Middle frontal gyrus (tissue), 1 donor: Measurements from ENCODE around the gene HEPH.
"Not testable (repeated sequence)": the region's sequence is repeated elsewhere in the genome, so short reads cannot be mapped to it uniquely, and the experiment has no call there.

Experiments
- DNase-seq: peaks from one replicate; pipeline ENCODE4 v3.0.0-alpha.2; 2015; ENCODE audit warnings: low spot score; ENCODE audit errors: extremely low spot score

Gene HEPH, protein sequence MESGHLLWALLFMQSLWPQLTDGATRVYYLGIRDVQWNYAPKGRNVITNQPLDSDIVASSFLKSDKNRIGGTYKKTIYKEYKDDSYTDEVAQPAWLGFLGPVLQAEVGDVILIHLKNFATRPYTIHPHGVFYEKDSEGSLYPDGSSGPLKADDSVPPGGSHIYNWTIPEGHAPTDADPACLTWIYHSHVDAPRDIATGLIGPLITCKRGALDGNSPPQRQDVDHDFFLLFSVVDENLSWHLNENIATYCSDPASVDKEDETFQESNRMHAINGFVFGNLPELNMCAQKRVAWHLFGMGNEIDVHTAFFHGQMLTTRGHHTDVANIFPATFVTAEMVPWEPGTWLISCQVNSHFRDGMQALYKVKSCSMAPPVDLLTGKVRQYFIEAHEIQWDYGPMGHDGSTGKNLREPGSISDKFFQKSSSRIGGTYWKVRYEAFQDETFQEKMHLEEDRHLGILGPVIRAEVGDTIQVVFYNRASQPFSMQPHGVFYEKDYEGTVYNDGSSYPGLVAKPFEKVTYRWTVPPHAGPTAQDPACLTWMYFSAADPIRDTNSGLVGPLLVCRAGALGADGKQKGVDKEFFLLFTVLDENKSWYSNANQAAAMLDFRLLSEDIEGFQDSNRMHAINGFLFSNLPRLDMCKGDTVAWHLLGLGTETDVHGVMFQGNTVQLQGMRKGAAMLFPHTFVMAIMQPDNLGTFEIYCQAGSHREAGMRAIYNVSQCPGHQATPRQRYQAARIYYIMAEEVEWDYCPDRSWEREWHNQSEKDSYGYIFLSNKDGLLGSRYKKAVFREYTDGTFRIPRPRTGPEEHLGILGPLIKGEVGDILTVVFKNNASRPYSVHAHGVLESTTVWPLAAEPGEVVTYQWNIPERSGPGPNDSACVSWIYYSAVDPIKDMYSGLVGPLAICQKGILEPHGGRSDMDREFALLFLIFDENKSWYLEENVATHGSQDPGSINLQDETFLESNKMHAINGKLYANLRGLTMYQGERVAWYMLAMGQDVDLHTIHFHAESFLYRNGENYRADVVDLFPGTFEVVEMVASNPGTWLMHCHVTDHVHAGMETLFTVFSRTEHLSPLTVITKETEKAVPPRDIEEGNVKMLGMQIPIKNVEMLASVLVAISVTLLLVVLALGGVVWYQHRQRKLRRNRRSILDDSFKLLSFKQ

DNA sequence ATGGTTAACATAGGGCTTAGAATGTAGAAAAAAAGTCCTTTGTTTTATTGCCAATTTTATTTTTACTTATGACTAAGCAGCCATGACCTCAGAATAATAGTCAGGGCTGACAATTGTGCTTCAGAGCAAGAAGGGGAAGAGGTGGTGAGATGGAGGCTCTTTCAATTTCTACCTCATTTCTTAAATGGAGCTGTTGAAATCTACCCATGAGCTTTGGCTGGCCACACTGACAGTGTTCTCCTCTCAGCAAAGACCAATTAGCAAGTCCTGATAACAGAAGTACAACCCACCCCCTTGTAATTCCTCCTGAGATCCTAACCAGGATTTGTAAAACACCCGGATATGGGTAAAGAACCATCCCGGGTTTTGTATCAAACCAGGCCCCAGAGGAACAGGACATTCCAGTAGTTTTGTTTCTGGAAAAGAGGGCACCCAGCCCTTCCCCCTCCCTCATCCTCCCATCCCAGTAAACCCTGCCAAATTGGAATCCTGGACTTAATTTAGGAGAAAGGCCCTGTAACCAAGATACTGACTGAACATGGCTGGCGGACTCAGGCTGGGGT, at the start of gene HEPH:
HEPH (plus strand) TSS at position 399 of the 563 bp plus-strand sequence. CDS start 6,324 bp downstream, outside the sequence.
- no peak for DNase-seq

DNA sequence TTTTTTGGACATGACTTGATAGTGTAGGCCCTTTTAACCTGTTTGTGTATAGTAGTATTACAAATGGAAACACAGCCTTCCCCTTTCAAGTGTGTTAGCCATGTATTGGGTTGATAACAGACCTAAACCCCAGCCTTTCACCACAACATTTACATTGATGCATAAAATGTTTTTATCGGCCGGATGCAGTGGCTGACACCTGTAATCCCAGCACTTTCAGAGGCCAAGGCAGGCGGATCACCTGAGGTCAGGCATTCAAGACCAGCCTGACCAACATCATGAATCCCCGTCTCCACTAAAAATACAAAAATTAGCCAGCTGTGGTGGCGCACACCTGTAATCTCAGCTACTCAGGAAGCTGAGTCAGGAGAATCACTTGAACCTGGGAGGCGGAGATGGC, 45.3 kb upstream of the HEPH start:
- DNase-seq: not testable (repeated sequence)

DNA sequence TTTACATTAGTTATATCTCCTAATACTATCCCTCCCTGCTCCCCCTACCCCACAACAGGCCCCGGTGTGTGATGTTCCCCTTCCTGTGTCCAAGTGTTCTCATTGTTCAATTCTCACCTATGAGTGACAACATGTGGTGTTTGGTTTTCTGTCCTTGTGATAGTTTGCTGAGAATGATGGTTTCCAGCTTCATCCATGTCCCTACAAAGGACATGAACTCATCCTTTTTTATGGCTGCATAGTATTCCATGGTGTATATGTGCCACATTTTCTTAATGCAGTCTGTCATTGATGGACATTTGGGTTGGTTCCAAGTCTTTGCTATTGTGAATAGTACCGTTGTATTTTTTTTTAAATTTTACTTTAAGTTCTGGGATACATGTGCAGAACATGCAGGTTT, 42.7 kb upstream of the HEPH start:
- DNase-seq: not testable (repeated sequence)

DNA sequence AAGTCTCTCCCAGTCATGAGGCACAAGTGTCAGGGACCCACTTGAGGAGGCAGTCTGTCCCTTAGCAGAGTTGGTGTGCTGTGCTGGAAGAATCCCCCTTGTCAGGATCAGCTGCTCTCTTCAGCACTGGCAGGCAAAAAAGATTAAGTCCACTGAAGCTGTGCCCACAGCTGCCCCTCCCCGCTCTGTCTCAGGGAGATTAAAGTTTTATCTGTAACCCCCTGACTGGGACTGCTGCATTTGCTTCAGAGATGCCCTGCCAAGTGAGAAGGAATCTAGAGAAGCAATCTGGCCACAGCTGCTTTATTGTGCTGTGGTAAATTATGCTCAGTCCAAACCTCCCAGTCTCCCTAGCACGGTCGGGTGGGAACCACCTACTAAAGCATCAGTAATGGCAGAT, 37.4 kb upstream of the HEPH start:
- no peak for DNase-seq

DNA sequence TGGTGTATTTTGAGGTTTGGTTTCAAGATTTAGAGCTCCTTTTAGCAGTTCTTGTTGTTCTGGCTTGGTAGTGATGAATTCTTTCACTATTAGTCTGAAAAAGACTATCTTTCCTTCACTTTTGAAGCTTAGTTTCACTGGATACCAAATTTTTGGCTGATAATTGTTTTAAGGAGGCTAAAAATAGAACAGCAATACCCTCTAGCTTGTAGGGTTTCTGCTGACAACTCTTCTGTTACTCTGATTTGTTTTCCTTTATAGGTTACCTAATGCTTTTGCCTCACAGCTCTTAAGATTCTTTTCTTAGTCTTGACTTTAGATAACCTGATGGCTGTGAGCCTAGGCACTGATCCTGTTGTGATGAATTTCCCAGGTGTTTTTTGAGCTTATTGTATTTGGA, 33.6 kb upstream of the HEPH start:
- no peak for DNase-seq

DNA sequence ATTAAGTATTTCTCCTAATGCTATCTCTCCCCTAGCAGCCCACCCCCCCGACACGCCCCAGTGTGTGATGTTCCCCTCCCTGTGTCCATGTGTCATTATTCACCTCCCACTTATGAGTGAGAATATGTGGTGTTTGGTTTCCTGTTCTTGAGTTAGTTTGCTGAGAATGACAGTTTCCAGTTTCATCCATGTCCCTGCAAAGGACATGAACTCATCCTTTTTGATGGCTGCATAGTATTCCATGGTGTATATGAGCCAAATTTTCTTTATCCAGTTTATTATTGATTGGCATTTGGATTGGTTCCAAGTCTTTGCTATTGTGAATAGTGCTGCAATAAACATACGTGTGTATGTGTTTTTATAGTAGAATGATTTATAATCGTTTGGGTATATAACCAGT, 28.8 kb upstream of the HEPH start:
- not testable (repeated sequence) for DNase-seq

DNA sequence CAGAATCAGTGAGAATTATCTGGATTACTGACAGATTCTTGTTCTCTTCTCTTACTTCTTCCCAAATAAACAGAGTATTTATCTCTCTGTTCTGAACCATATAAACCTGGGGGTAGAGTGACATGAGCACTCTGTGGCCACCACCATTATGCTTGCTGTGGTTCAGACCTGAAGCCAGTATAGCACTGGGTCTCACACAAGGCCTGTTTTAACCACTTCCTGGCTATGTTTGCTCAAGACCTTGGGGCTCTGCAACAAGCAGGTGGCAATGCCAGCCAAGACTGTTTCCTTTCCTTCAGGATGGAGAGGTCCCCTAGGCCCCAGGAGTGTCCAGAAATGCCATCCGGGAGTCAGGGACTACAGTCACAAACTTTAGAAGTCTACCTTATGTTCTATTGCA, 21.7 kb upstream of the HEPH start:
- DNase-seq: no peak

DNA sequence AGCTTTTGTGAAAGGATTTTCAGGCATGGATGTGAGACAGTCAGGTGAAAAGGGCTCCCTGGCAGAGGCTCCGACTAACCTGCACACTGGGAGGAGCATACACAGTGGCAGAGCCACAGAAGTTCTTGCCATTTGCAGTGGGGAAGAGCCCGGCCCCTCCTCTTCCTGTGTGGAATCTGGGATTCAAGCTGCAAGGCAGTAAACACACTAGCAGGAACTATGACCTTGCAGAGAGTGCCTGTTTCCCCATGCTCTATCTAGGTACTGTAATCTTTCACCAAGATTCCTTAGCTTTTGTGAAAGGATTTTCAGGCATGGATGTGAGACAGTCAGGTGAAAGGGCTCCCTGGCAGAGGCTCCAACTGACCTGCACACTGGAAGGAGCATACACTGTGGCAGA, 19.8 kb upstream of the HEPH start:
- DNase-seq: no peak

DNA sequence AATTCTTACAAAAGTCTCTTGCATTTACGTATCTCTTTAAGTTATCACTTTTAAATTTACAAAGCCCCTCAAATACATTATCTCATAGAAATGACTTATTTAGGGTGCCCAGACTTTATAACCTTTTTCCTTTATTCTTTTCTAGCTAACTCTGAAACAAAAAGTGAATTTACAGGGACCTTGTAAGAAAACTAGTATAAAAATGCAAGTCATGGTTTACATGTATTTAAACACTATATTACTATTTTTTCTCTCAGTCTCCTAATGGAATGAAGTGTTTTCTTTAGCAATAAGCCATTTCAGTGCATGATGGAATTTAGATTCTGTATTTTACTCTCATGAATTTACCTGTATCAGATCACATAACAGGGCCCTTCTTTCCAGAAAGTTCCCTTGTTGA, 14.5 kb upstream of the HEPH start:
- DNase-seq: no peak

DNA sequence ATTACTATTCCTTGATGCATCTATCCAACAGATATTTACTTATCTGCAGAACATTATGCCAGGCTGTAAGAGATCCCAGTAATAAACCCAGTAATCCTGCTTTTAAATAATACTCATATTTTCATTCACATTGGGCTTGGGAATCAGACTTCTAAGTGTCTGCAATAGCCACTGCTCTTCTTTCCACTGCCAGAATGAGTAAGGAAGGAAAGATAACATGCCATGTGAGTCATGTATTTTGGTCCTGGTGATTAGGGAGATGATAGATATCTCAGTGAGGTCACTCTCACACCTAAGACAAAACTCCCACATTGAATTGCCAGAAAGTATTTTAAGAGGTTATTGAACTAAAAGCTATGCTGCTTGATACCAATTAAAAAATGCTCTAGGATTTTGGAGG, 13.9 kb upstream of the HEPH start:
- DNase-seq: no peak

DNA sequence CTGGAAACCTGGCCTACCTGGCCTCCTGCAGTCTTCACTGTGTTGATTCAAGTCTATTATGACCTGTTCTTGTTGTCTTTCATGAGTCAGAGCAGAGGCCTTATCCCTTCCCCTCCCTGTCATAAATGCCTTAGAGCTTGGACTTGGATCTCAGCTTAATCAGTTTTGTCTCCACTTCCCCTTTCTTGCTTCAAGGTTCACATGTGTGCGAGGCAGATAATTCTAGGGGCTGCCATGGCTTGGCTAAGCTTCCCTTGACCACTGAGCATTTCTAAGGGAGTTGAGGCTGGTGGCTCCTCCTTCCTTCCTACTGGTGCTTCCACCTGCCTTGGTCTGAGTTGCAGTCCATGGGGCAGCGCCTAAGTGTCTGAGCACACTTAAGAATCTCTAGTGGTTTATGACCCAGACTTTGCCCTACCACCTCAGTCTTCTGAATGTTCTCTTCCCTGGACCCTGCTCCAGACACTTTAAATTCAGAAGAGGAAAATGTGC, 1.7 kb upstream of the HEPH start:
- DNase-seq: no peak

DNA sequence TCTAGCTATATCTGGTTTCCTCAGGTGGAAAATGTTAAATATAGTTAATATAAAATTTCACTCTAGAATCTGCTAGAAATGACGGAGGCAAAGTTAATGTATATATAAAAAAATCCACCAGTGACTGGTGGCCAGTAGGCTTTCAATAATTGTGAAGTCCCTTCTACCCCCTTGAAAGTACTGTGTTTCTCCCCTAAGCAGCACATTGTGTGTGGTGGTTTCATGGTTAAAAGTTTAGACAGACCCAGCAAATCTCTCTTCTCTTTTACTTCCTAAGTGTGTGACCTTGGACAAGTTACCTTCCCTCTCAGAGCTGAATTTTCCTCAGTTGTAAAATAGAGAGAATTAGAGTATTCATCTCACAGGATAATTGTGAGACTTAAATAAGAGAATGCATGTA, 600 bp upstream of the HEPH start:
- DNase-seq: no peak

DNA sequence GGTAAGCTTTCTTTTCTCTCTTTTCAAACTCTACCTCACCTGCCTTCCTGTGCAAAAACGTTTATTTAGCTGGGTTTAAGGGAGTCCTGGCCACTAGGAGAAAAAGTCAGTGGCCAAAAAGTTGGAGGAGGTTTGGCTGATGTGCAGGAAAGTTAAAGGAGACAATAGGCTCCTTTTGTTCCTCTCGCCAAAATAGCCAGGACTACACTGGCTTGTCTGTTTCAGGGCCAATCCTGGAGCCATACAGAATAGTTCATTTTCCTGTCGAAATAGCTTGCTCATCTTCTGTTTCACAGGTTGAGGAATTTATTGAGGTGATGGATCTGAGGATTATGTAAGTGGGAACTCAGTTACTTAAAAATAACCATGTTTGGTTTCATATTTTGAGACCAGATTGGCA, 423 bp downstream of the HEPH start:
- DNase-seq: no peak

DNA sequence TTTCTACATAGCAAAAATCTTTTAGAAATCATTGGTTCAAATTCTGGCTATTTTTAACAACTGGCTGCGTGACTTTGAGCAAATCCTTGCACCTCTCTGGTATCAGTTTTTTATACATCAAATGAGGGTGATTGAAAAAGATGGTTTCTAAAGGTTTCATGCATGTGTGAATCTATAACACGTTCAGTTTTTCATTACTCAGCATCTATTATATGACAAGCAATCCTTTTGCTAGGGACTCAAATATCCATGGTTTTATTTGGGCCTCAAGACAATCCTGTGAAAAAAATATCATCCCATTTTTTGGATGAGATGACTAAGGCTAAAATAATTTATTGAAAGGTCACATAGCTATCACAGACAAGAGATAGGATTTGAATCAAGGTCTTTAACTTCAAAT, 884 bp downstream of the HEPH start:
- DNase-seq: no peak

DNA sequence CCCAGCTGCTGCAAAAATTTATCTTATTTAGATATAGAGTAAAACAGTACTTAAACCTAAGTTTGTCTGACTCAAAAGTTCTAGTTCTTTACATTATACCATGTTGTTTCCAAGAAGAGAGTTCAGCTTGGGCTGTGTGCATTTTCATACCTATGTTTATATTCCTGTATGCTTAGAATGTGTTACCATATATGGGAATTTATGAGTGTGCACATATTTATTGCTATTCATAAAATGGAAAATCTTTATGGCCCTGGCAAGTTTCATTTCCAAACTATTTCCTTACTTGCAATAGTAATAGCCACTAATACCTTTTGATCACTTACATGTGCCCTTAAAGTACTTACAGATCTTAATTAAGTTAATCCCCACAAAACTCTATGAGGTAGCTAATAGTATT, 2.6 kb downstream of the HEPH start:
- no peak for DNase-seq

DNA sequence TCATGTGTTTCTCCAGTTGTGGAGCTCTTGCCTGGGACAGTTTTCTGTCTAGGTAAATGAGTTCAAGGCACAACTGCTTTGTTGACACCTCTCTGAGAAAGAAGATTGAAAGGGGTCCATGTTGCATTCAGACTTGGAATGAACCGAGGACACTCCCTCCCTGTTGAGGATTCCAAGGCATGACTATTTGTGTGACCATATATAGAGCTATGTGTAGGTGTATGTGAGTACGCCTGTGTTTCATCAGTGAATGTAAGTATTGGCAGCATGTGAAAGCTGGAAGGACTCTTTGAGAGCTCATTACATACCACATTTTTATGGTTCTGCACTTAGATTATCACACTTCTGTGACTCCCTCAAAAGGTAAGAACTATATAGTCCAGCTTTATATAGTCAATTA, 3.4 kb downstream of the HEPH start:
- no peak for DNase-seq

DNA sequence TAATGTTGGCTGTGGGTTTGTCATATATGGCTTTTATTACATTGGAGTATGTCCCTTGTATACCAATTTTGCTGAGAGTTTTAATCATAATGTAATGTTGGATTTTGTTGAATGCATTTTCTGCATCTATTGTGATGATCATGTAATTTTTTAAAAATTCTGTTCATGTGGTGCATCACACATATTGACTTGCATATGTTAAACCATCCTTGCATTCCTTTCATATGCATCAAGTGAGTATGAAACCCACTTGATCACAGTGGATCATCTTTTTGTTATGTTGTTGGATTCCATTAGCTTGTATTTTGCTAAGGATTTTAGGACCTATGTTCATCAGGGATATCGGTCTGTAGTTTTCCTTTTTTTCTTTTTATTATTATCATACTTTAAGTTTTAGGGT, 12.1 kb downstream of the HEPH start:
- DNase-seq: no peak

DNA sequence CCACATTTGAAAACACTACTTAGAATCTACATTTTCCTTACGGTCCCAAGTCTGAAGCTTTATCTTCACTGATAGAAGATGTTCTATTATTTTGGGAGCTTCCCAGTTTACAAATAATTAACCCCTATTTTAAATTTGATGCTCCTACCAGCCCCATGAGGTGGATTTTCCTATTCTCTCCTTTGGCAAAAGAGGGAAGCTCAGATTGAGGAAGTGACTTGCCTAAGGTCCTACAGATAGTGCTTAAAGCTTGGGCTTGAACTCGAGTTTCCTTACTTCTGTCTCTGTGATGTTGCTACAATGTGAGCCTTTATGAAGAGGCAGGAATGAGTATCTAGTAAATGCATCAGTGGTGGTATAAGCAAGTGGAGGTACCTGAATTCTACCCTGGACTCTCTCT, 27.5 kb downstream of the HEPH start:
- no peak for DNase-seq

DNA sequence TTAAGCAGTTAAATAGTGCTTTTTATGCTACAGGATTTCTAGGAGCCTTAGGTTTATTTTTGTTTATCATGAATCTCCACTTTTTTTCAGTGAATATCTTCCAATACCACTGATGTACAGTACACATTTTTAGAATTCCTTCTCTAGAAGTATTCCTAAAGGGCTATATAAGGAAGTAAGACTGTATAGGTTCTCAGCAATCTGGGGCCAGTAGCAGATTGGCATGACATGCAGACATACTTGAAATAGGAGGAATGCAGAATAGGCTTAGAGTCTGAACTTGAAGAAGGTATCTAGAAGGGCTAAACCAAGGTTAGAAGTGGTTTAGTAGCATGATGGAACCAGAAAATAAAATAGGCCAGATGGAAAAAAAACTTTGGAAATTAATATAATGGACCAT, 29.8 kb downstream of the HEPH start:
- DNase-seq: no peak

DNA sequence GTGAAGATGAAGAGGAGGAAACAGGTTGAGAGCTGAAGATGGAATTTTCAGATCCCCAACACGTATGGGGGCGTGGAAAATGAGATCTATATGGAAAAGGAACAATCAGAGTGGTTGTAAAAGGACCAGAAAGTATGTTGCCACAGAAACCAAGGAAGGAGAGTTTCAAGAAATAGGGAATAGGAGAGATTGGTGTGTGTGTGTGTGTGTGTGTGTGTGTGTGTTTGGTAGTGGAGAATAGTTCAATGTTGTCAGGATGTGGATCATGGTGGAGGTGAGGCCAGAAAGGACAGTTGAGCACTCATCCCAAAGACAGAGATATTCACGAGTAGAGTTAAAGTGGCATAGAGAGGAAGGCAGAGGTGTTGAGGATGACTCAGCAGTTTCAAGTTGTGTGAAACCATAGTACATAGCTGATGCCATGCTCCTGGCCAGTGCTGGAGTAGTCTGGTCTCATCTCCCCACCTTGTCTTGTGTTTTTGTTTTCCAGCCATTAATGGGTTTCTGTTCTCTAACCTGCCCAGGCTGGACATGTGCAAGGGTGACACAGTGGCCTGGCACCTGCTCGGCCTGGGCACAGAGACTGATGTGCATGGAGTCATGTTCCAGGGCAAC, 36.1 kb downstream of the HEPH start:
- no peak for DNase-seq
